Neural crest cell (in vitro differentiated cells): ENCODE results near the gene GFOD1. TPM values are rescaled to one million over a fixed set of nuclear protein-coding genes. Genes with fewer than 3 reads are reported as not detected.

ENCODE experiments used
- DNase-seq: peaks from one replicate; pipeline ENCODE4 v3.0.0; 2021; ENCODE audit warnings: low read depth, mixed read lengths, low spot score
- H3K27ac Mint-ChIP-seq: one replicate; pipeline ENCODE4 v1.8.0; 2021; ENCODE audit warnings: mild to moderate bottlenecking, mixed read lengths; ENCODE audit not compliant: unreplicated experiment
- H3K27me3 Mint-ChIP-seq: 2 replicates; pipeline ENCODE4 v1.8.0; 2021; ENCODE audit warnings: low read depth, mild to moderate bottlenecking, mixed read lengths
- H3K36me3 Mint-ChIP-seq: 2 replicates; pipeline ENCODE4 v1.8.0; 2021; ENCODE audit warnings: low read depth, mild to moderate bottlenecking, mixed read lengths
- H3K4me1 Mint-ChIP-seq: 2 replicates; pipeline ENCODE4 v1.8.0; 2021; ENCODE audit warnings: mixed read lengths
- H3K4me3 Mint-ChIP-seq: one replicate; pipeline ENCODE4 v1.8.0; 2021; ENCODE audit warnings: mild to moderate bottlenecking, mixed read lengths
- H3K9me3 Mint-ChIP-seq: 2 replicates; pipeline ENCODE4 v1.8.0; 2021; ENCODE audit warnings: mixed read lengths
- CTCF ChIP-seq: fragments of 200-600 bp; sonication (generic); conservative IDR thresholded peaks from 2 replicates; pipeline ENCODE4 v1.5.0; 2021; ENCODE audit warnings: antibody characterized with exemption, mild to moderate bottlenecking
- total RNA-seq: library from RNA; stranded (reverse); gene quantifications from 2 replicates; pipeline ENCODE4 v1.2.1, GENCODE V29; 2021

GFOD1 gene
- total RNA-seq, 1 donor from 2014 or later = 2.2 TPM

GRCh38 chr6:13441778-13442177 lies 45.6 kb downstream of the GFOD1 start:
- DNase-seq = no peak
- Mint-ChIP-seq H3K27ac (no peak overlapping the region), H3K4me3 (no peak overlapping the region), H3K27me3 (no peaks in the 10 kb centered on the region), H3K4me1 (peaks cover 4% of the 10 kb centered on the region), H3K36me3 (no peaks in the 10 kb centered on the region), H3K9me3 (no peaks in the 10 kb centered on the region)
- TF ChIP-seq CTCF = no peak

GRCh38 chr6:13439644-13440043 lies 47.8 kb downstream of the GFOD1 start:
- H3K4me1 Mint-ChIP-seq = no peaks in the 10 kb centered on the region
- no peaks in the 10 kb centered on the region for H3K9me3 Mint-ChIP-seq
- H3K4me3 Mint-ChIP-seq = no peak overlapping the region
- H3K27ac Mint-ChIP-seq = no peak overlapping the region
- no peak for TF ChIP-seq CTCF
- H3K36me3 Mint-ChIP-seq = no peaks in the 10 kb centered on the region
- H3K27me3 Mint-ChIP-seq = no peaks in the 10 kb centered on the region
- DNase-seq = no peak

- H3K9me3 Mint-ChIP-seq = peaks cover 3% of the 10 kb centered on the region
- H3K36me3 Mint-ChIP-seq = no peaks in the 10 kb centered on the region
- no peak overlapping the region for H3K4me3 Mint-ChIP-seq
- TF ChIP-seq CTCF = no peak
- DNase-seq = no peak
- no peaks in the 10 kb centered on the region for H3K4me1 Mint-ChIP-seq
- no peak overlapping the region for H3K27ac Mint-ChIP-seq
- H3K27me3 Mint-ChIP-seq = no peaks in the 10 kb centered on the region
These were observed 49.3 kb downstream of the GFOD1 start for GRCh38 chr6:13438126-13438525.

GRCh38 chr6:13437218-13437996 lies 50.0 kb downstream of the GFOD1 start:
- H3K27ac Mint-ChIP-seq = no peak overlapping the region
- H3K4me1 Mint-ChIP-seq = no peaks in the 10 kb centered on the region
- no peak for DNase-seq
- no peak overlapping the region for H3K4me3 Mint-ChIP-seq
- no peaks in the 10 kb centered on the region for H3K36me3 Mint-ChIP-seq
- H3K27me3 Mint-ChIP-seq = no peaks in the 10 kb centered on the region
- peaks cover 3% of the 10 kb centered on the region for H3K9me3 Mint-ChIP-seq
- no peak for TF ChIP-seq CTCF

GRCh38 chr6:13436399-13437217 lies 50.8 kb downstream of the GFOD1 start:
- no peak overlapping the region for H3K27ac Mint-ChIP-seq
- no peak for DNase-seq
- H3K36me3 Mint-ChIP-seq = no peaks in the 10 kb centered on the region
- TF ChIP-seq CTCF = no peak
- peaks cover 4% of the 10 kb centered on the region for H3K4me1 Mint-ChIP-seq
- peaks cover 3% of the 10 kb centered on the region for H3K9me3 Mint-ChIP-seq
- H3K4me3 Mint-ChIP-seq = no peak overlapping the region
- H3K27me3 Mint-ChIP-seq = no peaks in the 10 kb centered on the region
